ENCODE results near the gene AMH. TPM values are rescaled to one million over a fixed set of nuclear protein-coding genes. Genes with fewer than 3 reads are reported as not detected.

Gene AMH
- polyA plus RNA-seq, 12 donors = 0.28 to 7.8 (median 4.2) TPM; not detected in 1

GRCh38 chr19:2233601-2234280, 15.4 kb upstream of the AMH start:
- DNase-seq = no peak

GRCh38 chr19:2234996-2235380, 14.1 kb upstream of the AMH start:
- DNase-seq = no peak

- DNase-seq = no peak
Observed at GRCh38 chr19:2235381-2236063, 13.6 kb upstream of the AMH start.

- no peak for DNase-seq
Observed at GRCh38 chr19:2236064-2236313, 13.1 kb upstream of the AMH start.

- DNase-seq = peak; percentile 99
Observed at GRCh38 chr19:2236314-2237050, 12.6 kb upstream of the AMH start, which contains the start of the genes PLEKHJ1 and SF3A2. TSS of gene PLEKHJ1 (minus strand) at chr19:2236329. CDS start at chr19:2236248, 81 bp downstream. TSS of gene SF3A2 (plus strand) at chr19:2236824. CDS start at chr19:2243419, 6,595 bp downstream.

GRCh38 chr19:2237051-2237868, 11.9 kb upstream of the AMH start:
- DNase-seq = no peak

GRCh38 chr19:2237869-2238153, 11.3 kb upstream of the AMH start:
- DNase-seq = no peak

GRCh38 chr19:2239173-2239572, 9.9 kb upstream of the AMH start:
- DNase-seq = no peak

GRCh38 chr19:2239771-2240770, 9.1 kb upstream of the AMH start:
- no peak for DNase-seq

- no peak for DNase-seq
Observed at GRCh38 chr19:2240881-2241760, 8.0 kb upstream of the AMH start.

- no peak for DNase-seq
Observed at GRCh38 chr19:2242092-2242537, 7.0 kb upstream of the AMH start.

- DNase-seq = no peak
Observed at GRCh38 chr19:2242816-2243215, 6.3 kb upstream of the AMH start.

GRCh38 chr19:2243274-2244124, 5.6 kb upstream of the AMH start:
- DNase-seq = no peak

- no peak for DNase-seq
Observed at GRCh38 chr19:2244125-2244411, 5.1 kb upstream of the AMH start.

GRCh38 chr19:2244486-2244885, 4.6 kb upstream of the AMH start:
- DNase-seq = no peak

GRCh38 chr19:2245273-2245672, 3.9 kb upstream of the AMH start:
- DNase-seq = no peak

GRCh38 chr19:2246014-2246620, 3.0 kb upstream of the AMH start:
- DNase-seq = no peak

- DNase-seq = no peak
Observed at GRCh38 chr19:2246801-2247361, 2.2 kb upstream of the AMH start.
